Right lobe of liver (tissue), 4 donors: ENCODE measurements around the gene CDC42BPB.

Source experiments
- POLR2A ChIP-seq: fragments of 450-650 bp; IDR thresholded peaks from one replicate; pipeline ENCODE4 v1.6.1; 2017; ENCODE audit warnings: antibody characterized with exemption, mild to moderate bottlenecking
- TF ChIP-seq, protein P1 (sequence below), 4 donors: fragments of 200-600 bp in 3 of 4; fragments of 450-650 bp in 1 of 4; IDR thresholded peaks; one replicate each; pipeline versions ENCODE4 v1.5.1 to v1.8.0; 2016 to 2022; ENCODE audit warnings: antibody characterized with exemption in 4 of 4, mild to moderate bottlenecking in 2 of 4
- donor health status: DM: no; HTN: no; CAD: no.
- donor health status: DM: no; HTN: no; CAD: no.
- donor health status: DM: no; HTN: yes; CAD: no.

DNA sequence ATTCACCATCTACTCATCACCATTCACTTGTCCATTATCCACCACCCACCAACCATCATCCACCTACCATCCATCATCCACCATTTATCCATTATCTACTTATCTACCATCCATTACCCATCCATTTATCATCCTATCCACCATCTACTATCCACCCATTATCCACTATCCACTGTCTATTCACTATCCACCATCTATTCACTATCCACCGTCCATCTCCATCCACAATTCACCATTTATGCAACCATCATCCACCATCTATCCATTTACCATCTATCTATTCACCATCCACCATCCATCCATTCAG is 136.4 kb downstream of the CDC42BPB start:
- TF ChIP-seq, protein P1, sequence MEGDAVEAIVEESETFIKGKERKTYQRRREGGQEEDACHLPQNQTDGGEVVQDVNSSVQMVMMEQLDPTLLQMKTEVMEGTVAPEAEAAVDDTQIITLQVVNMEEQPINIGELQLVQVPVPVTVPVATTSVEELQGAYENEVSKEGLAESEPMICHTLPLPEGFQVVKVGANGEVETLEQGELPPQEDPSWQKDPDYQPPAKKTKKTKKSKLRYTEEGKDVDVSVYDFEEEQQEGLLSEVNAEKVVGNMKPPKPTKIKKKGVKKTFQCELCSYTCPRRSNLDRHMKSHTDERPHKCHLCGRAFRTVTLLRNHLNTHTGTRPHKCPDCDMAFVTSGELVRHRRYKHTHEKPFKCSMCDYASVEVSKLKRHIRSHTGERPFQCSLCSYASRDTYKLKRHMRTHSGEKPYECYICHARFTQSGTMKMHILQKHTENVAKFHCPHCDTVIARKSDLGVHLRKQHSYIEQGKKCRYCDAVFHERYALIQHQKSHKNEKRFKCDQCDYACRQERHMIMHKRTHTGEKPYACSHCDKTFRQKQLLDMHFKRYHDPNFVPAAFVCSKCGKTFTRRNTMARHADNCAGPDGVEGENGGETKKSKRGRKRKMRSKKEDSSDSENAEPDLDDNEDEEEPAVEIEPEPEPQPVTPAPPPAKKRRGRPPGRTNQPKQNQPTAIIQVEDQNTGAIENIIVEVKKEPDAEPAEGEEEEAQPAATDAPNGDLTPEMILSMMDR (IDR thresholded peaks at IDR 0.05): no peak
- no peak for TF ChIP-seq POLR2A
